ENCODE data around the gene APOL1.

GRCh38 chr22:36257308-36257707 is 4.4 kb downstream of the APOL1 start:
- TF ChIP-seq MAX (IDR thresholded peaks at IDR 0.05), result no peak
- no peak for TF ChIP-seq TAF1 (IDR thresholded peaks at IDR 0.05; ENCODE audit: low read depth)
- TF ChIP-seq, protein P1, sequence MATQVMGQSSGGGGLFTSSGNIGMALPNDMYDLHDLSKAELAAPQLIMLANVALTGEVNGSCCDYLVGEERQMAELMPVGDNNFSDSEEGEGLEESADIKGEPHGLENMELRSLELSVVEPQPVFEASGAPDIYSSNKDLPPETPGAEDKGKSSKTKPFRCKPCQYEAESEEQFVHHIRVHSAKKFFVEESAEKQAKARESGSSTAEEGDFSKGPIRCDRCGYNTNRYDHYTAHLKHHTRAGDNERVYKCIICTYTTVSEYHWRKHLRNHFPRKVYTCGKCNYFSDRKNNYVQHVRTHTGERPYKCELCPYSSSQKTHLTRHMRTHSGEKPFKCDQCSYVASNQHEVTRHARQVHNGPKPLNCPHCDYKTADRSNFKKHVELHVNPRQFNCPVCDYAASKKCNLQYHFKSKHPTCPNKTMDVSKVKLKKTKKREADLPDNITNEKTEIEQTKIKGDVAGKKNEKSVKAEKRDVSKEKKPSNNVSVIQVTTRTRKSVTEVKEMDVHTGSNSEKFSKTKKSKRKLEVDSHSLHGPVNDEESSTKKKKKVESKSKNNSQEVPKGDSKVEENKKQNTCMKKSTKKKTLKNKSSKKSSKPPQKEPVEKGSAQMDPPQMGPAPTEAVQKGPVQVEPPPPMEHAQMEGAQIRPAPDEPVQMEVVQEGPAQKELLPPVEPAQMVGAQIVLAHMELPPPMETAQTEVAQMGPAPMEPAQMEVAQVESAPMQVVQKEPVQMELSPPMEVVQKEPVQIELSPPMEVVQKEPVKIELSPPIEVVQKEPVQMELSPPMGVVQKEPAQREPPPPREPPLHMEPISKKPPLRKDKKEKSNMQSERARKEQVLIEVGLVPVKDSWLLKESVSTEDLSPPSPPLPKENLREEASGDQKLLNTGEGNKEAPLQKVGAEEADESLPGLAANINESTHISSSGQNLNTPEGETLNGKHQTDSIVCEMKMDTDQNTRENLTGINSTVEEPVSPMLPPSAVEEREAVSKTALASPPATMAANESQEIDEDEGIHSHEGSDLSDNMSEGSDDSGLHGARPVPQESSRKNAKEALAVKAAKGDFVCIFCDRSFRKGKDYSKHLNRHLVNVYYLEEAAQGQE (IDR thresholded peaks at IDR 0.05; ENCODE audit: low read depth), result no peak
- no peak for TF ChIP-seq EP300 (IDR thresholded peaks at IDR 0.05; ENCODE audit: borderline replicate concordance)
- TF ChIP-seq ZBTB7A (IDR thresholded peaks at IDR 0.05; ENCODE audit: low read depth), result no peak
- TF ChIP-seq TEAD4 (IDR thresholded peaks at IDR 0.05), result no peak
- TF ChIP-seq RAD21 (IDR thresholded peaks at IDR 0.05; ENCODE audit: low read depth), result no peak
- no peak for TF ChIP-seq CEBPB (IDR thresholded peaks at IDR 0.05)
- no peak for TF ChIP-seq YY1 (IDR thresholded peaks at IDR 0.05; ENCODE audit: low read depth)
- TF ChIP-seq FOXM1 (IDR thresholded peaks at IDR 0.05; ENCODE audit: borderline replicate concordance, low read depth), result no peak
- no peak for TF ChIP-seq CREB1 (IDR thresholded peaks at IDR 0.05; ENCODE audit: low read depth)
- TF ChIP-seq TCF12 (IDR thresholded peaks at IDR 0.05; ENCODE audit: low read depth), result no peak

Measured in Ishikawa (cell line).